GM21360 (cell line): Measurements from ENCODE around the gene NCKAP1.
A peak's percentile ranks its signal among the peaks of the same experiment; 100 is the strongest.
"Not testable (repeated sequence)": the region's sequence is repeated elsewhere in the genome, so short reads cannot be mapped to it uniquely, and the experiment has no call there.

Source experiments
- ATAC-seq: cut with Tn5 transposase; IDR thresholded peaks from one replicate; pipeline ENCODE4 v1.9.1; 2021; ENCODE audit warnings: mild to moderate bottlenecking, moderate library complexity; ENCODE audit not compliant: unreplicated experiment

NCKAP1 gene

DNA sequence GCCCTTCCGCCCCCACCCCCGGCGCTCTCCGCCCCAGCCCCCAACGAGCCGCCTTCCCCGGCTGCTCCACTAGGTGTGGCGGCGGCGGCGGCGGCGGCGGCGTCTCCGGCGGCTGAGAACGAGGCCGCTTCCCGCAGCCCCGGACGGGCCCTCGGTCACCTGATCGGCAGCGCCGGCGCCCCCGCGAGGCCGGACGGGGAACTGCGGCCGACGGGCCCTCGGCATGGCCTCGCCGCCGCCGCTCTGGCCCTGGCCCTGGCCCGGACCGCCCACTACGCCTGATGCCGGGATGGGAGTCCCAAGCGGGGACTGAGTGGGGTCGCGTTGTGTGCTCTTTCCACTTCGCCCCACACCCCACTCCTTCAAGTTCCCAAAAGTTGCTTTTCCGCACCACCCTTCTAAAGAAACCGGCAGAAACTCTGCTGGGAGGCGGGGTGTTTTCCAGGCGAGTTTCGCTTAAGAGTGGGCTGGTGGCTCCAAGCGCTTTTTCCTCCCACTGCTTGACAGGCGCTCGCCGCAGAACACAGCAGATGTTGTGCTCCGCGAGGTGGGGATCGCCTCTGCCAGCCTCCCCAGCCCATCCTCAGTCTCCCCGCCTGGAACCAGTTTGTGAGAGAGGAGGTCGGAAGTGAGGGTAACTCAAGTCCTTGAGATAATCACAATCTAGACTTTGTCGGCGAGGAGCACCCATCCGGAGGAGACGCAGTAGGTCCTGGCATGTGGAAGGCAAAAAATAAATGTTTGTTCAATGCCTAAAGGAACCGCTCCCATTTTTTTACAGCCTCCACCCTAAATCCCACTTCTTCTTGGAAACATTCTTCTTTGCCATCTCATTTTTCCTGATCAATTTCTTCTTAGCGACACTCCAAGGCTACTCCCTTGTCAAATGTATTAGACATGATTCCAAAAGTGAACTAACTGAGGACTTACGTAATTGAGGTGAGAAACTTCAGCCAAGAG is at the start of gene NCKAP1:
NCKAP1 (minus strand) TSS at position 117 of the 960 bp plus-strand sequence. CDS start 358 bp downstream, outside the sequence.
- peak; percentile 74 for ATAC-seq

GRCh38 chr2:183081911-183082310 is 43.7 kb upstream of the NCKAP1 start:
- ATAC-seq = no peak

GRCh38 chr2:183079139-183079775 is 41.0 kb upstream of the NCKAP1 start:
- ATAC-seq = peak; percentile 30

DNA sequence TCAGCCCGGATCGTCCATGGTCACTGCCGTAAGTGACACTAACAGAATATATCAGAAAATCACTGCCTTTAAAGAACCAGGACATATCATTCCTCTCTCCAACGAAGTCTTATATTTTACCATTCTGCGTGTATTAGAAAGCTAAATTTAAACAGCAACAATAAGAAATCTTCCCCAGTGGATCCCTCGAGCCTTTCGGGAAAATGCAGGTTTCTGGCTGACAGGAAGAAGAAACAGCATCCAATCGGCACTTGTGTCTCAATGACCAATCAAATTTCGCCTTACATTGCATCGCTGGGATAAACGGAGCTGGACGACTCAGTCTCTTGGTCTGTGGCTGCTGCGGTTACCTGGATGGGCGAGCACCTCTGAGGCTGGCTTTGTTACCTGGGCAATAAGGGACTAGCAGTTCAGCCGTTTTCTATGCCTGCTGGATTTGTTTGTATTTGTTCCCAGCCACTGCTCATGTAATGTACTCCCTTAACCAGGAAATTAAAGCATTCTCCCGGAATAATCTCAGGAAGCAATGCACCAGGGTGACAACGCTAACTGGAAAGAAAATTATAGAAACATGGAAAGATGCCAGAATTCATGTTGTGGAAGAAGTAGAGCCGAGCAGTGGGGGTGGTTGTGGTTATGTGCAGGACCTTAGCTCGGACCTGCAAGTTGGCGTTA is 40.3 kb upstream of the NCKAP1 start, which contains the start of gene DUSP19:
DUSP19 (plus strand) TSS at position 284 of the 675 bp plus-strand sequence; CDS start at position 471, 187 bp downstream.
- peak; percentile 88 for ATAC-seq

DNA sequence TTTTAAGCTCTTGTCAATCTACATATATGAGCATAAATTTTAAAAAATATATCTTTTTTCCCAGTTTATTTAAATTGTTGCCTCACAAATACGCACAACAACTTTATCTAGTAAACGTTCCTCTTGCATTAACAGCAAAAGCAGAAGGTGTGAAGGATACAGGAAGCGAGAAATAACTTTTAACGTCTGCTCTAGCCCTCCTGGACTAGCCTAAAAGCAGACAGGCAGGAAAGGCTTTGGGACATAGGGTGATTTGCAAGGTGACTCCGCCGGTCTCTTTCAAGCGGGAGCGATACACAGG is 39.9 kb upstream of the NCKAP1 start:
- ATAC-seq = no peak

GRCh38 chr2:183072177-183072576 is 33.9 kb upstream of the NCKAP1 start:
- no peak for ATAC-seq

- no peak for ATAC-seq
These were observed 32.9 kb upstream of the NCKAP1 start for GRCh38 chr2:183070942-183071844.

- ATAC-seq = no peak
These were observed 30.9 kb upstream of the NCKAP1 start for GRCh38 chr2:183069174-183069573.

DNA sequence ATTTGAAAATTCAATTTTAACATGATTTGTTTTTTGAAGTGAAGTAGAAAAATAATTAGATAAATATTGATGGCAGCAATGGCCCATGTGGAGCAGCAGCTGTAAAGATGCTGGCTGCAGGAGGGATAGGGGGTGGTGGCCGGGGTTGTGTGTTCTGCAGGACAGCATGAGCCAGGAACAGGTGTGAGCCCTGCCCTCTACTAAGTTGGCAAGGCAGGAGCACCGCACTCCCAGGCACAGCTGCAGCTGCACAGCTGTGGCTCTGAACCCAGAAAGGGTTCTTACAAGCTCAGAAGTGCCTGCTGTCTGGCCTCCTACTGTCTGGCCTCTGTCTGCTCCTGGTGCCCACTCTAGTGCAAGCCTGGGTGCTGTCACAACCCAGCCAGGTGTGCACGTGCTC is 30.3 kb upstream of the NCKAP1 start:
- ATAC-seq = no peak

DNA sequence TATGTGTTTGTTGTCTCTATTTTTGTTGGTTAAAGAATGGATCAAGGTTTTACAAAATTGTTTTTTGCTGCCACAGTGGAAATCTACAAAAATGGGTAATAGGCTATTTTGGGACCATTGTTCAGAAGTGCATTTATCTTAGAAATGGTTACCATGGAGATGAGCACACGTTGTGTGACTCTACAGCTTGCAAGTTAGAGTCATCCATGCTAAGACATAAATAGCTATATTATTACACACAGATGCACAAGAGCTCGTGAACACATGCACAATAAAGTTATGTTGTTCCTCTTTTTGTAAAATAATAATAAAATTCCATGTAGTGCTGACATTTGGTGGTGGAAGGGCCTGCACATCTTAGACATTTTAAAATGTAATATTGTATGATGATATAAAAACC is 24.8 kb upstream of the NCKAP1 start:
- peak; percentile 89 for ATAC-seq

GRCh38 chr2:183060571-183061231 is 22.4 kb upstream of the NCKAP1 start:
- no peak for ATAC-seq

GRCh38 chr2:183059561-183059960 is 21.3 kb upstream of the NCKAP1 start:
- no peak for ATAC-seq

- ATAC-seq = peak; percentile 37
These were observed 19.2 kb upstream of the NCKAP1 start for GRCh38 chr2:183057333-183057985.

GRCh38 chr2:183049420-183049819 is 11.2 kb upstream of the NCKAP1 start:
- ATAC-seq = no peak

GRCh38 chr2:183047486-183048125 is 9.3 kb upstream of the NCKAP1 start:
- ATAC-seq = not testable (repeated sequence)

GRCh38 chr2:183043580-183043979 is 5.3 kb upstream of the NCKAP1 start:
- not testable (repeated sequence) for ATAC-seq

DNA sequence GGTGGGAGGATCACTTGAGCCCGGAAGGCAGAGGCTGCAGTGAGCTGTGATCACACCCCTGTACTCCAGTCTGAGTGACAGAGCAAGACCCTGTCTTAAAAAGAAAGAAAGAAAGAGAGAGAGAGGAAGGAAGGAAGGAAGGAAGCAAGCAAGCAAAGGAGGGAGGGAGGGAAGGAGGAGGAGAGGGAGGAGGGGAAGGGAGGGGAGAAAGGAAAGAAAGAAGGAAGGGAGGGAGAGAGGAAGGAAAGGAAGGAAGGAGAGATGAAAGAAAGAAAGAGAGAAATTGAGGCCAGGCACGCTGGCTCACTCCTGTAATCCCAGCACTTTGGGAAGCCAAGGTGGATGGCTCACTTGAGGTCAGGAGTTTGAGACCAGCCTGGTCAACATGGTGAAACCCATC is 2.3 kb upstream of the NCKAP1 start:
- no peak for ATAC-seq

- peak; percentile 37 for ATAC-seq
These were observed 510 bp downstream of the NCKAP1 start for GRCh38 chr2:183037553-183038340.
